ENCODE data around the gene LRRC1. TPM values are rescaled to one million over a fixed set of nuclear protein-coding genes. Genes with fewer than 3 reads are reported as not detected.

LRRC1 gene
- total and polyA plus RNA-seq, 8 donors, result 5.2 to 11.6 (median 7.6) TPM

DNA sequence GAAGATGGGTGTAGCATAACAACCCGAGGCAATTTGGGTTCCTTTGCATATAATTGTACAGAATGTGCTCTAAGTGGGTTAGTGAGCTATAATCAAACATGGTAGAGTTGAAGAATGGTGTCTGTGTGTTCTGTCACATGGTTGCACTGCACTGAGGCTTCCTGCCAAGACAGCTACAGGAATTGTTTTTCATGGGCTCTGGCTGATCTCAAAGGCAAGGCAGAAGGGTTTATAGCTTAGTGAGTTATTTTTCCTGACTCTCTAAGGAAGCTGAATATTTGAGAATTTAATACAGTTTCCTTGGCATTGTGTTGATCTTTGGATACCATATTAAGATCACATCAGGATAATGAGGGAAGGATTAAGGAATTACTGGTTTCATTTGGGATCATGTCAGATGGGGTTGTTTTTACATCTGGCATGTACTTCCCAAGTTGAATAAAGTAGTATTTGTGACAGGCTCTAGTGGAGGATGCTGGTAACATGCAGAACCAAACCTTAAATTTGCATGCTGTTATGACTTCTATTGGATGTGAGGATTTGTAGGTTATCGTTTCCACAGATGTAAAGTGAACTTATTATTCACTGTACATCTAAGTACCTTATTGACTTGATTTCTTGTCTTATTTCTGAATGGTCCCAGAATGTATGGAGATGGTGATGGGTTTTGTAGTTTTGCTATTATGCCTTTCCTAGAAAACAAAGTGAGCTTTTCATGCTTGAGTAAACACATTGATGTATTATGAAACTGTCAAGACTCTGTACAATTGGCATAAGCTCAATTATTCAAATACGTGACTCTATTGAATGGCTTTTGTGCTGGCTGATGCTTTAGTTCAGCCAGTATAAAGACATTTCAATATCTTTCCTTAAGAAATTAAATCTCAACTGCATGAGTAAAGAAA is 43.3 kb downstream of the LRRC1 start:
- intact Hi-C loops (cut with DNase I), result no loop called here
- 42 to 44% methylated on average over 3 of the region's 3 CpGs for WGBS, 2 donors
- TF ChIP-seq, protein P1, sequence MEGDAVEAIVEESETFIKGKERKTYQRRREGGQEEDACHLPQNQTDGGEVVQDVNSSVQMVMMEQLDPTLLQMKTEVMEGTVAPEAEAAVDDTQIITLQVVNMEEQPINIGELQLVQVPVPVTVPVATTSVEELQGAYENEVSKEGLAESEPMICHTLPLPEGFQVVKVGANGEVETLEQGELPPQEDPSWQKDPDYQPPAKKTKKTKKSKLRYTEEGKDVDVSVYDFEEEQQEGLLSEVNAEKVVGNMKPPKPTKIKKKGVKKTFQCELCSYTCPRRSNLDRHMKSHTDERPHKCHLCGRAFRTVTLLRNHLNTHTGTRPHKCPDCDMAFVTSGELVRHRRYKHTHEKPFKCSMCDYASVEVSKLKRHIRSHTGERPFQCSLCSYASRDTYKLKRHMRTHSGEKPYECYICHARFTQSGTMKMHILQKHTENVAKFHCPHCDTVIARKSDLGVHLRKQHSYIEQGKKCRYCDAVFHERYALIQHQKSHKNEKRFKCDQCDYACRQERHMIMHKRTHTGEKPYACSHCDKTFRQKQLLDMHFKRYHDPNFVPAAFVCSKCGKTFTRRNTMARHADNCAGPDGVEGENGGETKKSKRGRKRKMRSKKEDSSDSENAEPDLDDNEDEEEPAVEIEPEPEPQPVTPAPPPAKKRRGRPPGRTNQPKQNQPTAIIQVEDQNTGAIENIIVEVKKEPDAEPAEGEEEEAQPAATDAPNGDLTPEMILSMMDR (IDR thresholded peaks at IDR 0.05), result no peak
- H3K9me3 ChIP-seq, result no peaks in the 10 kb centered on the region
- H3K36me3 ChIP-seq, result no peaks in the 10 kb centered on the region
- no peak overlapping the region for H3K4me3 ChIP-seq
- FAIRE-seq, result peak; percentile 26
- H3K27me3 ChIP-seq, result no peaks in the 10 kb centered on the region
- peaks cover 0 to 11% (median 8%) of the 10 kb centered on the region in 3 donors for H3K4me1 ChIP-seq
- DNase-seq, result no peak
- ATAC-seq, result peak; percentile 43 to 82 (median 64)
- no peak overlapping the region for H3K27ac ChIP-seq

DNA sequence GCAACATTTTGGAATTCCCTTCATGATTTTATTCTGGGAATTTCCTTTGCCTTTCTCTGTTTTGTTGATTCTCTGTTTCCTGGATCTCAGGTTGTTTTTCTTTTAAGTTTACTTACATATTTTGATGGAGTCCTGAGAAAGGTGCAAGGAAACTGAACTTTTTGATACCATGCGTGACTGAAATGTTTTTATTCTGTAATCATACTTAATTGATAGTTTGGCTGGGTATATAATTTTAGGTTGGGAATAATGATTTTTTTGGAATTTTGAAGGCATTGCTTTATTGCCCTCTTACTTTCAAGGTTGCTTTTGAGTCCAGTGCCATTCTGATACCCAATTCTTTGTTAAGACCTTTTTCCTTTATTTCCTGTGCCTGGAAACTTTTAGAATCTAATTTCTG is 45.2 kb downstream of the LRRC1 start:
- intact Hi-C loops (cut with DNase I), result no loop called here
- TF ChIP-seq, protein P1 (IDR thresholded peaks at IDR 0.05), result no peak
- Histone ChIP-seq H3K36me3 (no peaks in the 10 kb centered on the region), H3K27ac (no peak overlapping the region), H3K27me3 (no peaks in the 10 kb centered on the region), H3K9me3 (no peaks in the 10 kb centered on the region), H3K4me3 (no peak overlapping the region), H3K4me1 (peaks cover 0 to 11% (median 8%) of the 10 kb centered on the region in 3 donors)
- 94 to 100% methylated on average over 1 of the region's 1 CpG for WGBS, 2 donors
- ATAC-seq (no peak), DNase-seq (no peak), FAIRE-seq (no peak)

DNA sequence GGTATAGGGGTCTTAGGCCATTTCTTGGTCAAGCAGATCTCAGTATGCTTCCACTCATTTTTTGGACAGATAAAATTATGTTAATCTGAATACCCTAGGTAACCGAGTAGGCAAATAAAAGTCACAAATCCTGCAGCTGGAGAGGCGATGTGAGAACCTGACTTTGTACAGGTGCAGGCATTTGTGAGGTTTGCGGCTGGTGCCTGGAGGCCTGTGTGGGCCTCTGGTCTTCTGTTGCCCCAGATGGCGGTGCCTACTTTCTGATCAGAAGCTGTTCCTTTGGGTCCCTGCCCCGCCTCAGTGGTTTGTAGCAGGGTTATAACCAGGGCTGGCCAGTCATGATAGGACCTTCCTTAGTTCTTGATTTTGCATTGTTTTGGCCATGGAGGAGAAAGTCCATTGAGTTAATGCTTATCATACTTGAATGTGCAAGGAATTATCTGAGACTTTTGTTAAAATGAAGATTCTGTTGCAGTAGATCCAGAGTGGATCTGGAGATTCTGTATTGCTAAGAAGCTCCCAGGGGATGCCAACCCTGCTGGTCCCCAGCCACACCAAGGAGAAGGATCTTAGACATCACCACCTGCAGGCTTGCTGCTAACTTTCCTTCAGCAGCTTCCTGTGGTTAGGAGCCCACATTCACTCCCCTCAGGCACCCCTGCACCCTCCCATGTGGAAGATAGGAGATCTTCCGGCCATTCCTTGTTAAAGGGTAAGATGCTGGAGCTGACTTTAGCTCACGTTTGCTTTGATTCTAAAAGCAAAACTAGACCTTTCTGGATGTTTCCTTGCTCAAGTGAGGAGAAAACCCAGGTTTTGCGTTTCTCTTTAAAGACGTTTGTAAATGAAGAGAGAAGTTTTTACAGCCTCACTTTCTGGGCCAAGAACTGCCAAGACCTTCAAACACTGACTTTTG is 50.7 kb downstream of the LRRC1 start:
- no peak for ATAC-seq
- FAIRE-seq, result no peak
- H3K27me3 ChIP-seq, result no peaks in the 10 kb centered on the region
- 92 to 94% methylated on average over 9 of the region's 9 CpGs for WGBS, 2 donors
- no peaks in the 10 kb centered on the region for H3K9me3 ChIP-seq
- H3K27ac ChIP-seq, result no peak overlapping the region
- DNase-seq, result no peak
- H3K4me1 ChIP-seq, result no peaks in the 10 kb centered on the region
- TF ChIP-seq, protein P1 (IDR thresholded peaks at IDR 0.05), result no peak
- intact Hi-C loops (cut with DNase I), result no loop called here
- H3K36me3 ChIP-seq, result no peaks in the 10 kb centered on the region
- H3K4me3 ChIP-seq, result no peak overlapping the region

DNA sequence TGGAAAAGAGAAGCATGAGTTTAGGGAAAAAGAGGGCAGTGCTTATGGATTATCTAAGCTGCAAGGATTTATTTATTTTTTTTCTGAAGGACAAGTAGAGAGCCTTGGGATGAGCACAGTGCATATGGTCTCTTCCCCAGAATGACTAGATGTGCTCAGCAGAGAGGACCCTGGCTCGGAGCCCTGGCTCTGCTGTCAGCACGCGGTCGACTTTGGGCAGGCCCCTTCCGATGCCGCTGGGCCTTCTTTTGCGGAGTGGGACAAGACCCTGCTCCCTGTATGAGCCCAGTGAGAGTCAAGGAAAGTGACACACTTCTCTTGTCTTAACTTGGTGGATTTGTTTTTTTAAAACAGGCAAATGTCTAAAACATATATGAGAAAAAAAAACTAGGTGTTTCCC is 51.4 kb downstream of the LRRC1 start:
- Histone ChIP-seq H3K27ac (no peak overlapping the region), H3K9me3 (no peaks in the 10 kb centered on the region), H3K36me3 (no peaks in the 10 kb centered on the region), H3K4me1 (no peaks in the 10 kb centered on the region), H3K4me3 (no peak overlapping the region), H3K27me3 (no peaks in the 10 kb centered on the region)
- intact Hi-C loops (cut with DNase I), result no loop called here
- 89 to 92% methylated on average over 7 of the region's 7 CpGs for WGBS, 2 donors
- FAIRE-seq (no peak), DNase-seq (no peak), ATAC-seq (no peak)
- TF ChIP-seq, protein P1 (IDR thresholded peaks at IDR 0.05), result no peak

Measured in pancreas (tissue), 10 donors.